Measurements from ENCODE around the gene HRK. TPM values are rescaled to one million over a fixed set of nuclear protein-coding genes. Genes with fewer than 3 reads are reported as not detected.
A peak's percentile ranks its signal among the peaks of the same experiment; 100 is the strongest.

HRK gene
- total and polyA plus RNA-seq, 2 donors: 1.9 to 3.1 TPM

- no peak for DNase-seq (ENCODE audit: low read depth in 6 of 9, low spot score in 9 of 9)
- H3K4me3 ChIP-seq (ENCODE audit: low read length in 2 of 2): no peak overlapping the region
- no peaks in the 10 kb centered on the region for H3K27me3 ChIP-seq (ENCODE audit: control insufficient read depth in 2 of 2, insufficient read depth in 1 of 2, low read length in 1 of 2)
- peaks cover 0 to 3% of the 10 kb centered on the region in 2 donors for H3K4me1 ChIP-seq (ENCODE audit: control insufficient read depth in 2 of 2, insufficient read depth in 2 of 2, low read length in 2 of 2)
- 97% methylated on average over 2 of the region's 2 CpGs for WGBS
- H3K36me3 ChIP-seq (ENCODE audit: control insufficient read depth in 2 of 2, insufficient read depth in 2 of 2, low read length in 1 of 2): no peaks in the 10 kb centered on the region
- H3K27ac ChIP-seq (ENCODE audit: low read depth in 1 of 2, low read length in 1 of 2): no peak overlapping the region
- H3K9me3 ChIP-seq (ENCODE audit: control insufficient read depth in 2 of 2, insufficient read depth in 1 of 2, low read length in 1 of 2): no peaks in the 10 kb centered on the region
Measured at GRCh38 chr12:116890330-116890729, 9.1 kb upstream of the HRK start.

- no peaks in the 10 kb centered on the region for H3K9me3 ChIP-seq (ENCODE audit: control insufficient read depth in 2 of 2, insufficient read depth in 1 of 2, low read length in 1 of 2)
- peaks cover 0 to 8% of the 10 kb centered on the region in 2 donors for H3K4me1 ChIP-seq (ENCODE audit: control insufficient read depth in 2 of 2, insufficient read depth in 2 of 2, low read length in 2 of 2)
- no peaks in the 10 kb centered on the region for H3K36me3 ChIP-seq (ENCODE audit: control insufficient read depth in 2 of 2, insufficient read depth in 2 of 2, low read length in 1 of 2)
- H3K27me3 ChIP-seq (ENCODE audit: control insufficient read depth in 2 of 2, insufficient read depth in 1 of 2, low read length in 1 of 2): peaks cover 1 to 8% of the 10 kb centered on the region in 2 donors
- H3K4me3 ChIP-seq (ENCODE audit: low read length in 2 of 2): no peak overlapping the region
- WGBS: 92% methylated on average over 6 of the region's 6 CpGs
- DNase-seq (ENCODE audit: low read depth in 6 of 9, low spot score in 9 of 9): no peak
- no peak overlapping the region for H3K27ac ChIP-seq (ENCODE audit: low read depth in 1 of 2, low read length in 1 of 2)
Measured at GRCh38 chr12:116887897-116888296, 6.7 kb upstream of the HRK start.

GRCh38 chr12:116887244-116887643 is 6.0 kb upstream of the HRK start:
- no peaks in the 10 kb centered on the region for H3K36me3 ChIP-seq (ENCODE audit: control insufficient read depth in 2 of 2, insufficient read depth in 2 of 2, low read length in 1 of 2)
- H3K4me1 ChIP-seq (ENCODE audit: control insufficient read depth in 2 of 2, insufficient read depth in 2 of 2, low read length in 2 of 2): peaks cover 0 to 14% of the 10 kb centered on the region in 2 donors
- no peaks in the 10 kb centered on the region for H3K9me3 ChIP-seq (ENCODE audit: control insufficient read depth in 2 of 2, insufficient read depth in 1 of 2, low read length in 1 of 2)
- 98% methylated on average over 1 of the region's 1 CpG for WGBS
- peaks cover 3 to 14% of the 10 kb centered on the region in 2 donors for H3K27me3 ChIP-seq (ENCODE audit: control insufficient read depth in 2 of 2, insufficient read depth in 1 of 2, low read length in 1 of 2)
- DNase-seq (ENCODE audit: low read depth in 6 of 9, low spot score in 9 of 9): no peak
- no peak overlapping the region for H3K4me3 ChIP-seq (ENCODE audit: low read length in 2 of 2)
- no peak overlapping the region for H3K27ac ChIP-seq (ENCODE audit: low read depth in 1 of 2, low read length in 1 of 2)

- WGBS: 59% methylated on average over 2 of the region's 2 CpGs
- H3K27ac ChIP-seq (ENCODE audit: low read depth in 1 of 2, low read length in 1 of 2): no peak overlapping the region
- no peaks in the 10 kb centered on the region for H3K9me3 ChIP-seq (ENCODE audit: control insufficient read depth in 2 of 2, insufficient read depth in 1 of 2, low read length in 1 of 2)
- H3K27me3 ChIP-seq (ENCODE audit: control insufficient read depth in 2 of 2, insufficient read depth in 1 of 2, low read length in 1 of 2): peaks cover 15 to 28% of the 10 kb centered on the region in 2 donors
- H3K36me3 ChIP-seq (ENCODE audit: control insufficient read depth in 2 of 2, insufficient read depth in 2 of 2, low read length in 1 of 2): no peaks in the 10 kb centered on the region
- H3K4me1 ChIP-seq (ENCODE audit: control insufficient read depth in 2 of 2, insufficient read depth in 2 of 2, low read length in 2 of 2): peaks cover 11 to 26% of the 10 kb centered on the region in 2 donors
- peak in 1 of 9 donors; percentile 57 for DNase-seq (ENCODE audit: low read depth in 6 of 9, low spot score in 9 of 9)
- no peak overlapping the region for H3K4me3 ChIP-seq (ENCODE audit: low read length in 2 of 2)
Measured at GRCh38 chr12:116885491-116885890, 4.2 kb upstream of the HRK start.

GRCh38 chr12:116884871-116885270 is 3.6 kb upstream of the HRK start:
- DNase-seq (ENCODE audit: low read depth in 6 of 9, low spot score in 9 of 9): no peak
- no peak overlapping the region for H3K27ac ChIP-seq (ENCODE audit: low read depth in 1 of 2, low read length in 1 of 2)
- WGBS: 90% methylated on average over 3 of the region's 3 CpGs
- H3K4me1 ChIP-seq (ENCODE audit: control insufficient read depth in 2 of 2, insufficient read depth in 2 of 2, low read length in 2 of 2): peaks cover 15 to 32% of the 10 kb centered on the region in 2 donors
- peaks cover 21 to 34% of the 10 kb centered on the region in 2 donors for H3K27me3 ChIP-seq (ENCODE audit: control insufficient read depth in 2 of 2, insufficient read depth in 1 of 2, low read length in 1 of 2)
- H3K36me3 ChIP-seq (ENCODE audit: control insufficient read depth in 2 of 2, insufficient read depth in 2 of 2, low read length in 1 of 2): no peaks in the 10 kb centered on the region
- H3K9me3 ChIP-seq (ENCODE audit: control insufficient read depth in 2 of 2, insufficient read depth in 1 of 2, low read length in 1 of 2): no peaks in the 10 kb centered on the region
- H3K4me3 ChIP-seq (ENCODE audit: low read length in 2 of 2): no peak overlapping the region

- Histone ChIP-seq H3K36me3 (ENCODE audit: control insufficient read depth in 2 of 2, insufficient read depth in 2 of 2, low read length in 1 of 2) (no peaks in the 10 kb centered on the region), H3K27me3 (ENCODE audit: control insufficient read depth in 2 of 2, insufficient read depth in 1 of 2, low read length in 1 of 2) (peaks cover 31 to 55% of the 10 kb centered on the region in 2 donors), H3K9me3 (ENCODE audit: control insufficient read depth in 2 of 2, insufficient read depth in 1 of 2, low read length in 1 of 2) (no peaks in the 10 kb centered on the region), H3K27ac (ENCODE audit: low read depth in 1 of 2, low read length in 1 of 2) (peak overlapping the region in 1 of 2 donors; percentile 69), H3K4me1 (ENCODE audit: control insufficient read depth in 2 of 2, insufficient read depth in 2 of 2, low read length in 2 of 2) (peaks cover 22 to 50% of the 10 kb centered on the region in 2 donors), H3K4me3 (ENCODE audit: low read length in 2 of 2) (no peak overlapping the region)
- WGBS: 23% methylated on average over 6 of the region's 6 CpGs
- peak in 3 of 9 donors; percentile 52 to 76 (median 56) for DNase-seq (ENCODE audit: low read depth in 6 of 9, low spot score in 9 of 9)
Measured at GRCh38 chr12:116882742-116883141, 1.5 kb upstream of the HRK start.

GRCh38 chr12:116881877-116882507 is 751 bp upstream of the HRK start:
- peak overlapping the region; percentile 44 to 58 for H3K4me3 ChIP-seq (ENCODE audit: low read length in 2 of 2)
- peaks cover 31 to 62% of the 10 kb centered on the region in 2 donors for H3K27me3 ChIP-seq (ENCODE audit: control insufficient read depth in 2 of 2, insufficient read depth in 1 of 2, low read length in 1 of 2)
- DNase-seq (ENCODE audit: low read depth in 6 of 9, low spot score in 9 of 9): no peak
- peak overlapping the region in 1 of 2 donors; percentile 69 for H3K27ac ChIP-seq (ENCODE audit: low read depth in 1 of 2, low read length in 1 of 2)
- H3K9me3 ChIP-seq (ENCODE audit: control insufficient read depth in 2 of 2, insufficient read depth in 1 of 2, low read length in 1 of 2): no peaks in the 10 kb centered on the region
- peaks cover 22 to 56% of the 10 kb centered on the region in 2 donors for H3K4me1 ChIP-seq (ENCODE audit: control insufficient read depth in 2 of 2, insufficient read depth in 2 of 2, low read length in 2 of 2)
- H3K36me3 ChIP-seq (ENCODE audit: control insufficient read depth in 2 of 2, insufficient read depth in 2 of 2, low read length in 1 of 2): no peaks in the 10 kb centered on the region
- 5% methylated on average over 29 of the region's 29 CpGs for WGBS

GRCh38 chr12:116880817-116881324 is 370 bp downstream of the HRK start:
- Histone ChIP-seq H3K36me3 (ENCODE audit: control insufficient read depth in 2 of 2, insufficient read depth in 2 of 2, low read length in 1 of 2) (no peaks in the 10 kb centered on the region), H3K27me3 (ENCODE audit: control insufficient read depth in 2 of 2, insufficient read depth in 1 of 2, low read length in 1 of 2) (peaks cover 31 to 74% of the 10 kb centered on the region in 2 donors), H3K27ac (ENCODE audit: low read depth in 1 of 2, low read length in 1 of 2) (peak overlapping the region in 1 of 2 donors; percentile 86), H3K9me3 (ENCODE audit: control insufficient read depth in 2 of 2, insufficient read depth in 1 of 2, low read length in 1 of 2) (no peaks in the 10 kb centered on the region), H3K4me3 (ENCODE audit: low read length in 2 of 2) (peak overlapping the region; percentile 58 to 66), H3K4me1 (ENCODE audit: control insufficient read depth in 2 of 2, insufficient read depth in 2 of 2, low read length in 2 of 2) (peaks cover 22 to 66% of the 10 kb centered on the region in 2 donors)
- under 1% methylated on average over 65 of the region's 65 CpGs for WGBS
- peak in 5 of 9 donors; percentile 49 to 82 (median 65) for DNase-seq (ENCODE audit: low read depth in 6 of 9, low spot score in 9 of 9)

GRCh38 chr12:116880213-116880816 is 926 bp downstream of the HRK start:
- Histone ChIP-seq H3K27ac (ENCODE audit: low read depth in 1 of 2, low read length in 1 of 2) (peak overlapping the region in 1 of 2 donors; percentile 86), H3K27me3 (ENCODE audit: control insufficient read depth in 2 of 2, insufficient read depth in 1 of 2, low read length in 1 of 2) (peaks cover 31 to 74% of the 10 kb centered on the region in 2 donors), H3K4me3 (ENCODE audit: low read length in 2 of 2) (peak overlapping the region; percentile 58 to 66), H3K9me3 (ENCODE audit: control insufficient read depth in 2 of 2, insufficient read depth in 1 of 2, low read length in 1 of 2) (no peaks in the 10 kb centered on the region), H3K36me3 (ENCODE audit: control insufficient read depth in 2 of 2, insufficient read depth in 2 of 2, low read length in 1 of 2) (no peaks in the 10 kb centered on the region), H3K4me1 (ENCODE audit: control insufficient read depth in 2 of 2, insufficient read depth in 2 of 2, low read length in 2 of 2) (peaks cover 22 to 63% of the 10 kb centered on the region in 2 donors)
- DNase-seq (ENCODE audit: low read depth in 6 of 9, low spot score in 9 of 9): peak in 1 of 9 donors; percentile 13
- WGBS: 7% methylated on average over 21 of the region's 21 CpGs
